ENCODE measurements around the gene SNAPC4. TPM values are rescaled to one million over a fixed set of nuclear protein-coding genes. Genes with fewer than 3 reads are reported as not detected.

The SNAPC4 gene
- total and polyA plus RNA-seq, 9 of the 15 experiments (the other 6 are each of a cell fraction or from before 2014, with no cell fraction given): 0.21 to 21.8 (median 8.8) TPM

GRCh38 chr9:136411378-136411777 lies 11.4 kb upstream of the SNAPC4 start (continued):
- TF ChIP-seq, protein P1, sequence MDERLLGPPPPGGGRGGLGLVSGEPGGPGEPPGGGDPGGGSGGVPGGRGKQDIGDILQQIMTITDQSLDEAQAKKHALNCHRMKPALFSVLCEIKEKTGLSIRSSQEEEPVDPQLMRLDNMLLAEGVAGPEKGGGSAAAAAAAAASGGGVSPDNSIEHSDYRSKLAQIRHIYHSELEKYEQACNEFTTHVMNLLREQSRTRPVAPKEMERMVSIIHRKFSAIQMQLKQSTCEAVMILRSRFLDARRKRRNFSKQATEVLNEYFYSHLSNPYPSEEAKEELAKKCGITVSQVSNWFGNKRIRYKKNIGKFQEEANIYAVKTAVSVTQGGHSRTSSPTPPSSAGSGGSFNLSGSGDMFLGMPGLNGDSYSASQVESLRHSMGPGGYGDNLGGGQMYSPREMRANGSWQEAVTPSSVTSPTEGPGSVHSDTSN (CRISPR knock-in tag; IDR thresholded peaks at IDR 0.05; ENCODE audit: low read depth): no peak
- TF ChIP-seq, protein P1 (tag; conservative IDR thresholded peaks at IDR 0.05; ENCODE audit: low read depth): no peak
- TF ChIP-seq ZNF695 (CRISPR knock-in tag; IDR thresholded peaks at IDR 0.05) (no peak), SMAD2 (IDR thresholded peaks at IDR 0.05; ENCODE audit: low read depth, low read length) (no peak), NFIC (IDR thresholded peaks at IDR 0.05) (0 out of 2 replicates have a peak, but pooled peaks have one; percentile 20), ELF1 (tag; IDR thresholded peaks at IDR 0.05) (no peak), KLF13 (tag; IDR thresholded peaks at IDR 0.05; ENCODE audit: borderline replicate concordance, low read depth) (no peak), ZNF212 (CRISPR knock-in tag; IDR thresholded peaks at IDR 0.05) (no peak), ATF4 (CRISPR knock-in tag; IDR thresholded peaks at IDR 0.05) (no peak), MLLT1 (IDR thresholded peaks at IDR 0.05) (no peak), THRB (CRISPR knock-in tag; conservative IDR thresholded peaks at IDR 0.05) (no peak), ID3 (CRISPR knock-in tag; IDR thresholded peaks at IDR 0.05) (no peak), ID3 (tag; IDR thresholded peaks at IDR 0.05) (no peak), POLR2G (IDR thresholded peaks at IDR 0.05; ENCODE audit: low read depth, low read length) (no peak), ZNF24 (IDR thresholded peaks at IDR 0.05) (no peak), CREM (IDR thresholded peaks at IDR 0.05; ENCODE audit: low read depth) (no peak), DEAF1 (CRISPR knock-in tag; IDR thresholded peaks at IDR 0.05) (no peak), PHF8 (IDR thresholded peaks at IDR 0.05; ENCODE audit: borderline replicate concordance, low read length) (no peak), ZNF146 (CRISPR knock-in tag; IDR thresholded peaks at IDR 0.05; ENCODE audit: unreplicated experiment) (no peak), BACH1 (tag; IDR thresholded peaks at IDR 0.05) (no peak), ZNF444 (CRISPR knock-in tag; IDR thresholded peaks at IDR 0.05) (no peak)
